Activated naive CD8-positive, alpha-beta T cell treated with anti-CD3 and anti-CD28 coated beads, Interleukin-2, amount 10 ng/mL, durations not matched to agents 7 days and 5 days (primary cell): Measurements from ENCODE around the gene KLK5. TPM values are rescaled to one million over a fixed set of nuclear protein-coding genes. Genes with fewer than 3 reads are reported as not detected.

Experiments
- ATAC-seq: fragments of 150-1000 bp; cut with Tn5 transposase; one replicate; pipeline ENCODE4 v1.10.0; 2021; ENCODE audit warnings: low read depth, moderate library complexity
- POLR2A ChIA-PET: fragments of 350-600 bp; sonication (Branson Sonifier 250); formaldehyde crosslinking; loops from one replicate; lab custom pipeline; 2021; ENCODE audit warnings: antibody characterized with exemption; lab: Charles Lee
- DNase-seq: peaks from one replicate; pipeline ENCODE4 v3.0.0; 2021
- H3K27ac Mint-ChIP-seq: one replicate; pipeline ENCODE4 v1.8.0; 2022; ENCODE audit warnings: mild to moderate bottlenecking, mixed read lengths
- H3K27me3 Mint-ChIP-seq: one replicate; pipeline ENCODE4 v1.8.0; 2022; ENCODE audit warnings: mild to moderate bottlenecking, moderate library complexity, mixed read lengths
- H3K36me3 Mint-ChIP-seq: one replicate; pipeline ENCODE4 v1.8.0; 2021; ENCODE audit warnings: mild to moderate bottlenecking, mixed read lengths
- H3K4me1 Mint-ChIP-seq: one replicate; pipeline ENCODE4 v1.8.0; 2021; ENCODE audit warnings: mixed read lengths
- H3K4me3 Mint-ChIP-seq: one replicate; pipeline ENCODE4 v1.8.0; 2022; ENCODE audit warnings: mild to moderate bottlenecking, moderate library complexity, mixed read lengths
- H3K9me3 Mint-ChIP-seq: one replicate; pipeline ENCODE4 v1.8.0; 2021; ENCODE audit warnings: mixed read lengths
- total RNA-seq, 2 experiments: library from RNA; stranded (reverse); gene quantifications; one replicate each; pipeline ENCODE4 v1.2.3, GENCODE V29; 2021

The KLK5 gene
- total RNA-seq, 2 experiments from 2014 or later, result not detected

DNA sequence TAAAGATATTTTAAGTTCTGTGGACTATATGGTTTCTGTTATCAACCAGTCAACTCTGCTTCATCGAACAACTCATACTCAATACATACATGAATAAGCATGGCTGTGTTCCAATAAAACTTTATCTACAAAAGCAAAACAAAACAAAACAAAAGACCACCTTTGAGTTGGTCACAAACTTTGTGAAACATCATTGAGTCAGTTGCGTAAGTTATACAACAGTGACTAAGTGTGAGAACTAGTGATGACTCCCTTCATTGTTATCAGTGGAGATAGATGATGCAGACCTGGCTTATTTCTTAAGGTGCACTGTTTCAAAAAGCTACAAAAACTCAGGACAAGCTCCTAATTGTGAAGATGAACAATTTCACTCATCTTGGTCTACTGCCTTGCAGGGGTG lies 27.1 kb downstream of the KLK5 start:
- Mint-ChIP-seq H3K27ac (no peak overlapping the region), H3K9me3 (no peaks in the 10 kb centered on the region), H3K27me3 (peaks cover 18% of the 10 kb centered on the region), H3K36me3 (no peaks in the 10 kb centered on the region), H3K4me3 (no peak overlapping the region), H3K4me1 (peaks cover 11% of the 10 kb centered on the region)
- DNase-seq, result no peak
- no peak for ATAC-seq
- POLR2A ChIA-PET, result no interaction called here

DNA sequence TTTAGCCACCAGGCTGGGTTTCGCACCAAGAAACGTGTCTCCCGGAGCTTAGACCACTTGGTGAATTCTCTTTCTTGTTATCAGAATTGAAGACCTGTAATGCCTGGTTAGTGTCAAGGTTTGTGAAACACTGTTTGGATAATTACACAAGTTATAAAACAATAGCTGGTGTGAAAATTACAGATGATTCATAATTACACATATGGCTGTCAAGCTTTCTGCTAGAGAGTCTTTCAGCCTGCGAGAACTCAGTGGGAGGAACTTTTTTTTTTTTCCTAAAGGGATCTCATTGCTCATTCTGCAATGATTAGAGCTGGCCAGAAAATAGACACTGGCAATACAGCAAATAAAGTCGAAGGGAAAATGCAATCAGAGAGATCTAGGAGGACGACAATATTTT lies 28.3 kb downstream of the KLK5 start:
- H3K4me1 Mint-ChIP-seq, result peaks cover 9% of the 10 kb centered on the region
- H3K36me3 Mint-ChIP-seq, result no peaks in the 10 kb centered on the region
- H3K27me3 Mint-ChIP-seq, result peaks cover 12% of the 10 kb centered on the region
- POLR2A ChIA-PET, result no interaction called here
- no peak overlapping the region for H3K27ac Mint-ChIP-seq
- H3K9me3 Mint-ChIP-seq, result no peaks in the 10 kb centered on the region
- DNase-seq, result no peak
- ATAC-seq, result no peak
- no peak overlapping the region for H3K4me3 Mint-ChIP-seq

DNA sequence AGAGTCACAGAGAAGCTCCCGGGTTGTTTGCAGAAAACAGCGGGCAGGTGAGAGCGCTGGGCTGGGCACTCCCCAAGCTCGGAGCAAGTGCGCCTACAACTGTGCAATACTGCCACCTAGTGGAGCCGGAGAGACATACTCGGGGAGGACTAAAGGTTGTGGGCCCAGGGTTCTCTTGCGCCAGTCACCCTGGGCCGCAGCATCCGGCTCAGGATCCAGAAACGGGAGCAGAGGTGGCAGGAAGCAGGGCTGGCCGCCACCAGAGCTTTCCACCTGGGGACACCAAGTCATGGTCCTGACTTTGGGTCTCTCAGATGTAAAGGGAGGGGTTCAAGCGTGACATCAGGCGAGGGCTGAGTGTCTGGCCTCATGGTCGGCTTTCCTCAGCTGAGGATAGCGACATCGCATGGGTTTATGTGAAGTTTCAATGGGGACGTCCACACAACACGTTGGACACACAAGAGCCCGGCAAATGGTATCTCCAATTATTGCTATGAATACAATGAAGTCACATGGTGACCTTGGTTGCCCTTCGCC lies 30.5 kb downstream of the KLK5 start:
- no peak overlapping the region for H3K4me3 Mint-ChIP-seq
- ATAC-seq (peak; percentile 100), DNase-seq (peak; percentile 76)
- no peak overlapping the region for H3K27ac Mint-ChIP-seq
- peaks cover 23% of the 10 kb centered on the region for H3K27me3 Mint-ChIP-seq
- no peaks in the 10 kb centered on the region for H3K9me3 Mint-ChIP-seq
- H3K4me1 Mint-ChIP-seq, result peaks cover 9% of the 10 kb centered on the region
- POLR2A ChIA-PET, result interaction anchor here (0.7 to 2.2 kb wide), 2 partner anchors 131 to 198 kb away, joined by 3 to 8 read pairs; no protein-coding TSS in a partner anchor
- H3K36me3 Mint-ChIP-seq, result no peaks in the 10 kb centered on the region

DNA sequence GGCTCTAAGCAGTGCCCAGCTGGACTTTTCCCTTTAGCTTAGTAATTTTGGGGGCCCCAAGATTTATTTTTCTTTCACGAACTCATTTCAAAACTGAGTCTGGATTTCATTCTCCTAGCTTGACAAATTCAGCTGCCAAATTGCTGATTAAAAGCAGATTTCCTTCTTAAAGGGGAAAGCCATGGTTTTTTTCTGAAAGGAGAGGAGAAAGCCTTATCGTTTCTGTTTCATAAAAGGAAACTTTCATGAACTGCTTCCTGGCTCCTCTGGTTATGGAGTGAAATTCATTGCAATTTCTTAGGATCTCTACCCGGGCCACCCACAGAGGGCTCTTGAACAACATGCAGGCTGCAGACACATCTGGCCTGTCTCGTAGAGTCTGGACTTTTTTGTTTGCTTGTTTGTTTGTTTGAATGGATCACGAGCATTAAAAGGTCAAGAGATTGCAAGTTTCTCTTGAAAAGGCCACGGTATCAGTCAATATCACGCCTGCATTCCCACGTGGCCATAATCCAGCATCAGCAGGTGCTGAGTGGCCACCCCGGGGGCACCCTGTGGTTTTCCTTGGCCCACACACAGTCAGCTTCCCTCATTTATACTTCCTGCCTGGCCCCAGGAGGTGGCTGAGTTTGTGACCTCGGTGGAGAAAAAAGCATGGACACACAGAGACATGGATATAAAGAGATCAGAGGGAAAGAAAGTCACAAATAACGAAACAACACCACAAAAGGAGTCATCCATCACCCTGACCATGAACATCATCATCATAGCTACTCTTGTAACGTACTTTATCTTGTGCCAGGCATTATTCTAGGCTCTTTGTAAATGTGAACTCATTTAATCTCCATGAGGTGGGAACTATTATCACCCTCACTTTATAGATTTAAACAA lies 31.2 kb downstream of the KLK5 start:
- DNase-seq (no peak), ATAC-seq (peak; percentile 29)
- Mint-ChIP-seq H3K4me3 (peak overlapping the region; percentile 4), H3K27me3 (peaks cover 23% of the 10 kb centered on the region), H3K4me1 (peaks cover 9% of the 10 kb centered on the region), H3K27ac (no peak overlapping the region), H3K9me3 (no peaks in the 10 kb centered on the region), H3K36me3 (no peaks in the 10 kb centered on the region)
- POLR2A ChIA-PET, result interaction anchor here (0.7 to 2.2 kb wide), 2 partner anchors 130 to 197 kb away, joined by 3 to 8 read pairs; no protein-coding TSS in a partner anchor

DNA sequence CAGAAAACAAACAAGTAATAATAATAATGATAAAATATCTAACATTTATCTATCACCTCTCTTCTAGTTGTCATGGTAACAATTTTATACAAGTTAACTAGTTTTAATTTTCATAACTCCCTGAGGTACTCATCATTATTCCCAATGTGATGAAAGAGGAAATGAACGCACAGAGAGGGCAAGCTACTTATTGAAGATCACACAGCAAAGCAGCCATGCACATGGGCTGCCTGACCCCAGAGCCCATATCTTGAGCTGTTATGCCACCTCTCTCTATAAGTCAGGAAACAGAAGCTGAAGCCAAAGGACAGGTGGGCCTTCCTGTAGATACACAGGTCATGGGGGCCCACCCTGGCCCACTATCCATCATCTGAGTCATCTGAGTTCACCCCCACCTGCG lies 36.8 kb downstream of the KLK5 start:
- Mint-ChIP-seq H3K4me1 (no peaks in the 10 kb centered on the region), H3K27me3 (peaks cover 15% of the 10 kb centered on the region), H3K9me3 (no peaks in the 10 kb centered on the region), H3K36me3 (no peaks in the 10 kb centered on the region), H3K4me3 (no peak overlapping the region), H3K27ac (no peak overlapping the region)
- ATAC-seq (no peak), DNase-seq (no peak)
- POLR2A ChIA-PET, result no interaction called here

DNA sequence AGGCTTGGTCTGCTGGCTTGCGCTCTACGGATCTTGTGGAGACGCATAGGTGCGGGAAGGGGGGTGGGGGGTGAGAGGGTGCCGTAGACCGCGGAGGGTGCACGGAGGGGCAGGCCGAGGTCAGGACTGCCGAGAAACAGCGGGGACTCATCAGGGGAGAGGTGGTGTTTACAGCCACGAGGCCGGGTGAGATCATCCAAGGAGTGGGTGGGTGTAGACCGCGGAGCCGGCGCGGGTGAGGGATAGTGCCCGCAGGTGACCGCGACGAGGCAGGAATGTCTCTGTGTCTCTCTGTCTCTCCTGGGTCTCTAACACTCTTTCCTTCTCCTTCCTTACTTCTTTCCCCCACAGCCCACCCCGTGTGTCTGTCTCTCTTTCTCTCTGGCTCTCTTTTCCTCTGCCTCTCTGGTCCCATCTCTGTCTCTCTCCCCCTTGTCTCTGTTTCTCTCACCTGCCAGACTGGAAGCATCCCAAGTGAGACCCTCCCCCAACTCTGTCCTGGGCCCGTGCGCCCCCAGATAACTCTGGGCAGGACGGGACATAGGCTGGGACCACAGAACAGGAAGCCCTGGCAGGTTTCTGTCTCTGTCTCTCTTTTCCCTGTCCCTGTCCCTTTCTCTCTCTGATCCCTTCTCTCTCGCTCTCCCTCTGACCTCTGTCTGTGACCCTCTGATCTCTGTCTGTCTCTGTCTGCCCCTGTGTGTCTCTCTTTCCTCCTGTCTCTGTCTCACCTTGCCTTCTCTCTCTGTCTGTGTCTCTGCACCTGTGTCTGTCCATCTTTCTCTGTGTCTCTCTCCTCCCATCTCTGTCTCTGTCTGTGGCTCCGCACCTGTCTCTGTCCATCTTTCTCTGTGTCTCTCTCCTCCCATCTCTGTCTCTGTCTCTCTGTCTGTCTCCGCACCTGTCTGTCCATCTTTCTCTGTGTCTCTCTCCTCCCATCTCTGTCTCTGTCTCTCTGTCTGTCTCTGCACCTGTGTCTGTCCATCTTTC lies 39.8 kb downstream of the KLK5 start:
- DNase-seq (no peak), ATAC-seq (no peak)
- POLR2A ChIA-PET, result no interaction called here
- Mint-ChIP-seq H3K9me3 (no peaks in the 10 kb centered on the region), H3K27me3 (peaks cover 35% of the 10 kb centered on the region), H3K4me1 (no peaks in the 10 kb centered on the region), H3K27ac (no peak overlapping the region), H3K4me3 (no peak overlapping the region), H3K36me3 (no peaks in the 10 kb centered on the region)

DNA sequence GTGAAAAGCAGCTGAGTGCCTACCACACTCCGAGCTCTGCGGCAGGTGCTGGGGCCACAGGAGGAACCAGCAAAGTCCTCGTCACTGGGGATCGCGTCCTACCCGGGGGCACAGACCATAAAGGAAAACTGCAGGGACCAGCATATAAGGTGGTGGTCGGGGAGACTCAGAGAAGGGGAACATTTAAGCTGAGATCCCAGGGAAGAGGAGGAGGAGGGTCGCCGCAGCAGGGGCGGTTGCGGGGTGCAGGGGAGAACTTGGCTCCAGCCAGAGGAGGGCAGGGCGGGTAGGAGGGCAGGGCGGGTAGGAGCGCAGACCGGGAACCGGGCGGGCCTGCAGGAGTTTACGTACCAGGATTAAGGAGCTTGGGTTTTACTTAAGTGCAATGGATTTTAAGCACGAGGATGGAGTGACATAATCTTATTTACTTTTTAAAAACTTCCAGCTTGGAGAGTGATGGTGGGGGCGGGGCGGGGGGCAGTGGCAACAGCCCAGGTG lies 40.7 kb downstream of the KLK5 start:
- H3K9me3 Mint-ChIP-seq, result no peaks in the 10 kb centered on the region
- H3K27ac Mint-ChIP-seq, result no peak overlapping the region
- H3K4me3 Mint-ChIP-seq, result no peak overlapping the region
- no peak for ATAC-seq
- H3K36me3 Mint-ChIP-seq, result no peaks in the 10 kb centered on the region
- DNase-seq, result no peak
- H3K4me1 Mint-ChIP-seq, result no peaks in the 10 kb centered on the region
- POLR2A ChIA-PET, result no interaction called here
- peaks cover 35% of the 10 kb centered on the region for H3K27me3 Mint-ChIP-seq

DNA sequence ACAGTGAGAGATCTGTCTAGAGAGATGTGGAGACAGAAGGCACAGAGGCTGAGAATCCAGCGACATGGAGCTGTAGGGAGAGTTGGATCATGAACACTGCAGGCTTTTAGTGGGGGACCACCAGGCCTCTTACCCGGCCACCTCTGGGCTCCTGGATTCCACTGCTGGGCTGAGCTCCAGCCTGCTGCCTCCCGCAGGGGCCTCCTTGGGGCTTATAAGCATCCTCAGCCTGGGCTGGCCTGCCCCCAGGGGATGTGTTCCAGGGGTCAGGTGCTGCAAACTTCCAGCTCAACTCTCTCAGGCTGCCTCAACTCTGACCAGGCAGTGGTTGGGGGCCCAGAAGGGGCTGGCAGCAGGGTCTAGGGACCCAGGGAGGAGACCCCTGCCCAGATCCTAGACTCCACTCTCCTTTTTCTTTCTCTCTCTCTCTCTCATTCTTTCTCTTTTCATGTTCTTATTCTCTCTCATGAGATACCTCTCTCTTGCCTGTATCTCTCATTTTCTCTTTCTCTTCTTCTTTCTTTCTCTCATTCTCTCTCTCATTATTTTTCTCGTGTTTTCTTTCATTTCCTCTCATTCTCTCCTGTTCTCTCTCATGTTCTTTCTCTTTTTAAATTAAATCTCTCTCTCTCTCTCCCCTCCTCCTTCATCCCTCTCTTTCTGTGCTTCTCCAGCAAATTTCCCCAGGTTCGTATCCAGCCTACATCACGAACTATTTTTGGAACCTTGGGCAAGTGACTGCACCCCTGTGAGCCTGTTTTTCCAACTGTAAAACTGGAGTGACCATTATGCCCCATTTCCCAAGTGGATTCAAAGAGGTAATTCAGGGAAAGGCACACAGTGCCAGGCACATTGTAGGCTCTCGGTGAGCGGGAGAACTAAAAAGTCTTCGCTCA lies 41.4 kb downstream of the KLK5 start, which contains the start of gene KLK4:
Gene KLK4 (minus strand): TSS at position 190 of the 896 bp plus-strand sequence. CDS start 657 bp downstream, outside the sequence.
- H3K27ac Mint-ChIP-seq, result no peak within 1 kb of the TSS
- no peaks in the 10 kb centered on the region for H3K9me3 Mint-ChIP-seq
- H3K36me3 Mint-ChIP-seq, result no peaks in the 10 kb centered on the region
- DNase-seq (no peak), ATAC-seq (no peak)
- H3K4me3 Mint-ChIP-seq, result no peak within 1 kb of the TSS
- H3K4me1 Mint-ChIP-seq, result no peaks in the 10 kb centered on the region
- peaks cover 40% of the 10 kb centered on the region for H3K27me3 Mint-ChIP-seq
- POLR2A ChIA-PET, result no interaction called here

DNA sequence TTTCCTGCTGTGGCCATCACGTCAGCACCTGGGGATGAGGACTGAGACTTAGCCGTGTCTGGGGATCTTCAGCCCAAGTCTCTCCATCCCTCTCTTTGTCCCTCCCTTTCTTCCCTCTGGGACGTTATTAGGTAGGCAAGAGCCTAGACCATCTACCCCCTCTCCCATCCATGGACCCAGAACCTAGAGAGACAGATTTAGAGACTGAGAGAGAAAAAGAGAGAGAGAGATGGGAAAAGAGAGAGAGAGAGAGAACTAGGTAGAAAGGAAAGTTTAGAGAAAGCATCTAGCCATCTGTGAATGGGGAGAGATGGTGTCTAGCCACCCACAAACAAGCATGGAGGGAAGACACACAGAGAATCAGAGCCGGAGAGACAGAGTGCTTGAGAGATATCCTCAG lies 42.1 kb downstream of the KLK5 start:
- ATAC-seq, result no peak
- Mint-ChIP-seq H3K36me3 (no peaks in the 10 kb centered on the region), H3K4me3 (no peak overlapping the region), H3K4me1 (no peaks in the 10 kb centered on the region), H3K9me3 (no peaks in the 10 kb centered on the region), H3K27ac (no peak overlapping the region), H3K27me3 (peaks cover 46% of the 10 kb centered on the region)
- POLR2A ChIA-PET, result no interaction called here
- DNase-seq, result no peak

DNA sequence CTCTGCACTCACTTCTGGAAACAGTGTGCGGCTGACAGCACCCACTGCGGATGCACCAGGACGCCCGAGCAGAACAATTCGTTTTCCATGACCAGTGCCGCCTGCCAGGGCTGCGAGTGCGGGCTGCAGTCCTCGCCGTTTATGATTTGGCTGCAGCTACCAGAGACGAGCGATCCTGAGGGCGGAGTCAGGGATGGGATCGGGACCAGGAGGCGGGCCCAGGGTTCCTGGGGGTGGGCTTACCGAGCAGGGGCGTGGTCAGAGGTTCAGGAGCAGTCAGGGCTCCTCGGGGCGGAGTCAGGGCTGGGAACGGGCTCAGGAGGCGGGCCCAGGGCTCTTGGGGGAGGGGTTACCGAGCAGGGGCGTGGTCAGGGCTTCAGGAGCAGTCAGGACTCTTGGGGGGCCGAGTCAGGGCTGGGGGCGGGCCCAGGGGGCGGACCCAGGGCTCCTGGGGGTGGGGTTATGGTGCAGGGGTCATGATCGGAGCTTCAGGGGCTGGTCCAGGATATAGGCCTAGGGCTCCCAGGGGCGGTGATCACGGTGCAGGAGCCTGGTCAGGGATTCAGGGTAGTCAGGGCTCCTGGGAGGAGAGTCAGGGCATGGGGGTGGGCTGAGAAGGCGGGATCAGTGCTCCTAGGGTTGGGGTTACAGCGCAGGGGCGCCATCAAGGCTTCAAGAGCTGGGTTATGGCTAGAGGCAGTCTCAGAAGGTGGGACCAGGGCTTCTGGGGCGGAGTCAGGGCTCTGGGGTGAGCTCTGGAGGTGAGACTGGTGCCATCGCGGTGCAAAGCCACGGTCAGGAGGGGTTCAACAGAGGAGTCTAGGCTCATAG lies 43.4 kb downstream of the KLK5 start:
- Mint-ChIP-seq H3K27ac (no peak overlapping the region), H3K4me1 (no peaks in the 10 kb centered on the region), H3K27me3 (peaks cover 46% of the 10 kb centered on the region), H3K9me3 (no peaks in the 10 kb centered on the region), H3K4me3 (peak overlapping the region; percentile 18), H3K36me3 (no peaks in the 10 kb centered on the region)
- ATAC-seq (peak; percentile 26), DNase-seq (peak; percentile 41)
- POLR2A ChIA-PET, result no interaction called here

DNA sequence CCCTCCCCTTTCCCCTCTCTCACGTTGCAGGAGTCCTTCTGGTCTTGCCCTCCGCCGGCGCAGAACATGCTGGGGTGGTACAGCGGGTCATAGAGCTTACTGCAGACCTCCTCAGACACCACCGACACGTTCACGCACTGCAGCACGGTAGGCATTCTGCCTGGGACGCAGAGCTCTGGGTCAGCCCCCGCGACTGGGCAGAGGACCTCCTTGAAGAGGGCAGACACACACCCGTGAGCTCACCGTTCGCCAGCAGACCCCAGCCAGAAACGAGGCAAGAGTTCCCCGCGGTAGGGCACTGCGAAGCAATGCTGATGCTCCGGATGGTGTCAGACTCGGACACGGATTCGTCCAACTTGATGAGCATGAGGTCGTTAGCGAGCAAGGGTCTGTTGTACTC lies 44.5 kb downstream of the KLK5 start:
- H3K4me1 Mint-ChIP-seq, result no peaks in the 10 kb centered on the region
- H3K27me3 Mint-ChIP-seq, result peaks cover 46% of the 10 kb centered on the region
- H3K4me3 Mint-ChIP-seq, result no peak overlapping the region
- POLR2A ChIA-PET, result no interaction called here
- no peaks in the 10 kb centered on the region for H3K36me3 Mint-ChIP-seq
- H3K9me3 Mint-ChIP-seq, result no peaks in the 10 kb centered on the region
- H3K27ac Mint-ChIP-seq, result no peak overlapping the region
- no peak for DNase-seq
- ATAC-seq, result no peak

DNA sequence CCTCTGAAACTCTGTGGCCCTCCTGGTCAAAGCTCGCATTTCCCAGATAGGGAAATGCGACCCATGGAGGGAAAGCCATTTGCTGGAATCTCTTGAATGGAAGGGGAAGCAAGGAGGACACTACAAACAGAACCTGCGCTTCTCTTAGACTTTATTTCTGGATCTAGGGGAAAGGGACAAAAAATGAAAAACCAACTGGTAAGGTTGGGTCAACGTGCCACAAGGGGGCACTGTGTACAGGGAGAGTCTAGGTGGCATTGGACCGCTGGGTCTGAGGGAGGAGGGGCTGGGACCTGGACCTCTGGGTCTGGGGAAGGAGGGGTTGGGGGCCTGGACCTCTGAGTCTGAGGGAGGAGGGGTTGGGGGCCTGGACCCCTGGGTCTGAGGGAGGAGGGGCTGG lies 46.6 kb downstream of the KLK5 start:
- DNase-seq, result peak; percentile 44
- Mint-ChIP-seq H3K4me3 (no peak overlapping the region), H3K4me1 (no peaks in the 10 kb centered on the region), H3K9me3 (no peaks in the 10 kb centered on the region), H3K27ac (no peak overlapping the region), H3K36me3 (no peaks in the 10 kb centered on the region), H3K27me3 (peaks cover 46% of the 10 kb centered on the region)
- ATAC-seq, result no peak
- POLR2A ChIA-PET, result no interaction called here
